GM21576 (cell line): ENCODE results near the gene GTPBP4.
"Not testable (repeated sequence)": the region's sequence is repeated elsewhere in the genome, so short reads cannot be mapped to it uniquely, and the experiment has no call there.

Source experiments
- ATAC-seq: cut with Tn5 transposase; IDR thresholded peaks from one replicate; pipeline ENCODE4 v1.9.1; 2021; ENCODE audit warnings: mild to moderate bottlenecking, moderate library complexity; ENCODE audit not compliant: unreplicated experiment

The GTPBP4 gene

DNA sequence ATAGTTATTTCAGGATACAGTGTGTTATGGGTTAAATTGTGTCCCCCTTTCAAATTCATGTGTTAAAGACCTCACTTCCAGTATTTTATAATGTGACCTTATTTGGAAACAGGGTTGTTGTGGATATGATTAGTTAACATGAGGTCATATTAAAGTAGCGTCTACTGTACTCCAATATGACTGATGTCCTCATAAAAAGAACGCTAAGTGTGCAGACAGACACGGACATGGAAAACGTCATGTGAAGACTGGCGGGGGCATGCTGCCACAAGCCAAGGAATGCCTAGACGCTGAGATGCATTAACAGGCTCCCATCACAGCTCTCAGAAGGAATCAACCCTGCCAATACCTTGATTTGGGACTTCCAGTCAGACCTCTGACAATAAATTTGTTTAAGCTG is 66.5 kb downstream of the GTPBP4 start:
- no peak for ATAC-seq

DNA sequence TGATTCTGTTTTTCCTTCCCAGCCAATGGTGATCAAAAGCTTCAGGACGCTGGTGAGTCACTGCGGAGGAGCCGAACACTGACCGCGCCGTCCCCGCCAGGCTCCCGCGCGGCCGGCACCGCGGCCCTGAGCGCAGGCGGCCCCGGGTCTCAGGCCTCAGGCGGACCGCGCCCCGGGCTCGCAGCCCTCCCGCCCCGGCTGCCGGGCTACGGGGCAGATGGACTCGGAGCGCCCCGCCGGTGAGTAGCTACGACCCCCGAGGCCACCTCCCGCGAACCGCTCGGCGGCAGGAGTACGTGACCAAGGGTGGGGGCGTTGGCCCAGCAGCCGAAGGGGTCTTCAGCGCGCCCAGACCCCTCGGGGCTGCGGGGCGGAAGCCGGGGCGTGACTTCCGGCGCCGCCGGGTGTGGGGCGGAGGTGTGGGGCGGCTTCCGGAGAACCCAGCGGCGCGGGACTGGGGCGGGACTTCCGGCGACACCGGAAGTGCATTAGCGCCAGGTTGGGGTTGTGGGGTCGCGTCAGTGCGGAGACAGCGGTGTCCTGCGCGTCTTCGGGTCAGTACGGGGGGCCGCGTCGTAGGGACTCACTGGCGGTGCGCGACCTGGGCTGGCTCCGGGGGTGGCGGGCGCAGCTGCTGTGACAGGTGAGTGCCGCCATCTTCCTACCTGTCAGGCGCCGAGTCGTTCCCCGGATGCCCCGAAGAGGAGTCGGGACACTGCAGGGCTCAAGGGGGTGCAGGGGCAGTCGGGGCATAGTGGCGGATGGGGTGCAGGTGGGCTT is 68.3 kb downstream of the GTPBP4 start, which contains the start of gene WDR37:
TSS of gene WDR37 (plus strand) at position 60 of the 780 bp plus-strand sequence. CDS start 15,771 bp downstream, outside the sequence.
- ATAC-seq, result peak; percentile 92

DNA sequence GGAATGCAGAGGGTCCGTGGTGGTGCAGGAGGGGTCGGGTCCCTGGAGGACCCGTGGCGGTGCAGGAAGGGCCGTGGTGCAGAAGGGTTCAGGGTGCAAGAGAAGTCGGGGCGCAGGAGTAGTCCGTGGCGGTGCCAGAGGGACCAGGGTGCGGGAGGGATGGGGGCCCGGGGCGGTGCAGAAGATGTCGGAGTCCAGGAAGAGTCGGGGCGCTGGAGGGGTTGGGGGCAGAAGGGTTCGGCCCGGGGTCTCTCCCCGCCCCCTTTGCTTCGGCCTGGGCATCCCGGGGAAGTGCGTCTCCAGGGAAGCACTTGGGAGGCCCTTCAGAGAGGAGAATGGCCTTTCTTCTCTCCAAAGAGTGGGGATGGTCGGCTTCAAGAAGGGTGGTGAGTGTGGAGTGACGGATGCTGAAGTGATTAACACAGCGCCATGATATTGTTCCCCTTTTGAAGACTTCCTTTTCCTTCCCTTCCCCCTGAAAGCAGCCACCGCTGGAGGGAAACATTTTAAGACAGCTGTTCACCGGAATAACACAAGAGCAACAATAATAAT is 68.9 kb downstream of the GTPBP4 start:
- no peak for ATAC-seq

DNA sequence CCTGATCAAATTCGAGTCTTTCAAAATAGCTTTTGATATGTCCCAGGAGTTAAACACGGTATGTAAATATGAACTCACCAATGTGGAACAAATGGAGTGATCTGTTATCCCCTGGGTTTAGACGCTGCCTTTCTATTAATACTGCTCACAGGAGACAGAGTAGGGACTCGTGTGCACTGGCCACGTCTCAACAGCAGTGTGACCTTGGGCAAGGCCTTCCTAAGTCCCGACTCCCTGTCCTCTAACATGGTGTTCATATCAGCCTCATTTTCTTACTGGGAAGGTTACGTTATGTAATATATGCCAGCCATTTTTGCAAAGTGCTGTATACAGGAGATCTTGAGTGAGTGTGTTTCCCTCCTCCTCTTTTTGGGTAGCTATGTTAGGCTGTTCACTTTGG is 69.8 kb downstream of the GTPBP4 start:
- ATAC-seq, result no peak

DNA sequence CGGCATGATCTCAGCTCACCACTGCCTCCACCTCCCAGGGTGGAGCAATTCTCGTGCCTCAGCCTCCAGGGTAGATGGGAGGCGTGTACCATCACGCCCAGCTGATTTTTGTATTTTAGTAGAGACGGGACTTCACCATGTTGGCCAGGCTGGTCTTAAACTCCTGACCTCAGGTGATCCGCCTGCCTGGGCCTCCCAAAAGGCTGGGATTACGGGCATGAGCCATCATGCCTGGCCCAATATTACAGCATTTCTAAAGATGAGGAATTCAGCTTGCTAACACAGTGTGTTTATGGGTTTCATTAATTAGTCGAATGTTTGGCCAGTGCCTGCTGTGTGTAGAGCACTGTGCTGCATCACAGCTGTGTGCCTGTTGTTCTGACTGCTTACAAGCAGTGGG is 71.7 kb downstream of the GTPBP4 start:
- ATAC-seq, result no peak

DNA sequence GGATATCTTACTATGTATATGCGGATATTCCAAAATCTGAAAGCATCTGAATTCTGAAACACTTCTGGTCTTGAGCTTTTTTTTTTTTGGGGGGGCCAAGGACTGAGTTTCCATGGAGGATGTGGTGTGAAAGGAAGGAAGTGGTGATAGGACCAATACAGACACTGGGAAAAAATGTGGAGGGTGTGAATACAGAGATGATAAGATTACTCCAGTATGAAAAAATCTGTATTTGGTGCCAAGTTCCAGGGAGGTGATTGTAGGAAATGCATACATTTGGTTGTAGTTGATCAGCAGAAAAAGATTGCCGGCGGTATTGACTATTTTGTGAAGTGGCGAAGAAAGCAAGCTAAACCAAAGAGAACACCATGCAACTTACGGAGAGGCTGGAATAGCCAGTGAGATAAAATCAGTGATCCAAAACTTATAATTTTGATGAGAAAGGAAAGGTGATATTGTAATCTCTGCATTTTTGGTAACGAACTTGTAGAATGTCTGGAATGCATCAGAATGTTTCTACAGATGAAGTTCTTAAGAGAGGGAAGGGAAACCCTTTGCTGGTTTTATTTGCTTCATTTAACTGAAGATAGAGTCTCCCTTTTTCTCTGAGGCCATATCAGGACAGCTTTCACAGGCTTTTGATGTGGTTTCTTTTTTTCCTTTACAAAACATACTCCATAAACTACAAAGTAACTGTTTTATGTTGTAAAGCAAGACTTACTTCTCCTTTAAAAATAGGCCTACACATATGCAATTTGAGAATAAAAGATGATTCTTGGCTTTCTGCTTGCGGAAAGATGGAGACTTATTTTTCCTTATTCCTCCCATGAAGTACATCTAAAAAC is 73.9 kb downstream of the GTPBP4 start:
- ATAC-seq, result no peak

DNA sequence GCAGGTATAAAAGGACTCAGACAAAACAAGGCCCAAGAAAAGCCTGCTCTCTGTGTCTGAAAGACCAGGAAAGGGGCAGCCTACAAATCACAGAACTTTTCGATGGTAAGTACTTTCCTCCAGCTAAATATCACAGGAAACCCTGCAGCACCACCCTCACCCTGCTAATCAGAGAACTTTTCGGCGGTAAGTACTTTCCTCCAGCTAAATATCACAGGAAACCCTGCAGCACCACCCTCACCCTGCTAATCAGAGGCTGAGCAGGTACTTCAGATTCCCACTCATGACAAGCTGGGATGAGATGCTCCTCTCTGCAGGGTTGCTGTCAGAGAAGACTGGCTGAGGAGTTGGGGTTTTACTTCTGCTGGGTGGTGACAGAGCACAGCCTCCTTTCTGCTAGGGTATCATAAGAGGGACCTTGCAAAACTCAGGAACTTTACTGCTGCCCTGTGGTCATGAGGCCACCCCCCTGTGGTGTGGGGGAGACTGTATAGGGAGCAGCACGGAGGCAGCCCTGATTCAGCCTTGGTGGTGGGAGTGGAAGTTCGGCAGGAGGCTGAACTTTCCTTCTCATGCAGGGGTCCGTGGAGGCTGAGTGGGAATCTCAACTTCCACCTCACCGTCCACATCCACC is 75.1 kb downstream of the GTPBP4 start:
- ATAC-seq, result no peak

DNA sequence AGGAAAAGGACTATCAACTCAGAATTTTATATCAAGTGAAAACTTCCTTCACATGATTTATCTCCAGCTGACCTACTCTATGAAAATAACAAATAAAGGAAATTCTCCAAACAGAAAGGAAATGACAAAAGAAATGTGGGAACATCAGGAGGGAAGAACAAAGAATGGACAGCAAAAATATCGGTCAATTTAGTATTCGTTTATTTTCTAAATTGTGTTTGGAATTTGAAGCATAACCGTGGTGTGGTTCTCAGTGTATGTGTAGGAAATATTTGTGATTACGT is 76.7 kb downstream of the GTPBP4 start:
- no peak for ATAC-seq

DNA sequence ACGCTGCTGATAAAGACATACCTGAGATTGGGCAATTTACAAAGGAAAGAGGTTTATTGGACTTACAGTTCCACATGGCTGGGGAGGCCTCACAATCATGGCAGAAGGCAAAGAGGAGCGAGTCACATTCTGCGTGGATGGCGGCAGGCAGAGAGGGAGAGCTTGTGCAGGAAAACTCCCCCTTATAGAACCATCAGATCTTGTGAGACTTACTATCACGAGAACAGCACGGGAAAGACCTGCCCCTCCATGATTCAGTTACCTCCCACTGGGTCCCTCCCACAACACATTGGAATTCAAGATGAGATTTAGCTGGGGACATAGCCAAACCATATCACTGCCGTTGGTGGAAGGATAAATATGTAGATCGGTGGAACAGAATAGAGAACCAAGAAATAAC is 78.5 kb downstream of the GTPBP4 start:
- ATAC-seq, result not testable (repeated sequence)

DNA sequence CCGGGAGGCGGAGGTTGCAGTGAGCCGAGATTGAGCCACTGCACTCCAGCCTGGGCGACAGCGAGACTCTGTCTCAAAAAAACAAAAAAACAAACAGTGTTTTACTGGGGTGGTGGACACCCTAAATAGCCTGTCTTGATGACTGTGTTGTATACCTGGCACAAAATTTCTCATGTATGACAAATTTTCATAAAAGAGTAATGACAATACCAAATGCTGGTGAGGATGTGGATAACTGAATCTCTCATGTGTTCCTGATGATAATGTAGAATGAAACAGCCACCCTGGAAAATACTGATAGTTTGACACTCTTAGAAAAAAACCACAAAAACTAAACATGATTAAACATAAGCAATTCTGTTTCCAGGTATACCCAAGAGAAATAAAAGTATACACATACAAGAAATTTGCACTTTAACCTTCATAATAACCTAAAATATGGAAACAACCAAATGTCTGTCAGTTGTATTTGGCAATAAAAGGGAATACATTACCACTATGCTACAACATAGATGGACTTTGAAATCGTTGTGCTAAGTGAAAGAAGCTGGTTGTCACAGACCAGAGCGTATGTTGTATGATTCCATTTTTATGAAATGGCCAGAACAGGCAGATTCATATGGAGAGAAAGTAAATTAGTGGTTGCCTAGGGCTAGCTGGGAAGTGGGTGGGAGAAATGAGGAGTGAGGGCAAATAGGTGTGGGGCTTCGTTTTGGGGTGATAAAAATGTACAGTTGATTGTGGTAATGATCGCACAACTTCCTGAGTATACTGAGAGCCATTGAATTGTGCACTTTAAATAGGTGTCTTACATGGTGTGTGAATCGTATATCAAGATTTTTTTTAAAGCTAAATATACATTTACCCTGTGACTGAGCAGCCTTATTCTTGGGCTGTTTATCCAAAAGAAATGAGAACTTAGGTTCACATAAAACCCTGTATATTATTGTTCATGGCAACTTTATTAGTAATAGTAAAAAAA is 80.4 kb downstream of the GTPBP4 start:
- ATAC-seq, result no peak
